K562 (cell line): ENCODE data around the gene SGIP1. TPM values are rescaled to one million over a fixed set of nuclear protein-coding genes. Genes with fewer than 3 reads are reported as not detected.

Source experiments
- ATAC-seq: fragments of 200-7000 bp; cut with Tn5 transposase; 3 replicates; pipeline ENCODE4 v1.9.1; 2020; ENCODE audit warnings: moderate library complexity
- BruUV-seq: library from RNA; stranded (reverse); fragments of 400-500 nt; replicated peaks from 2 replicates; lab custom pipeline; 2021; lab: Mats Ljungman, UMichigan
- CTCF ChIA-PET: fragments of 300-600 bp; formaldehyde crosslinking; extraction: SDS; loops from one replicate; lab custom pipeline; 2021; ENCODE audit warnings: low intra/inter-chr PET ratio; lab: Yijun Ruan, JAX
- POLR2A ChIA-PET: fragments of 300-600, 350-650 bp; sonication (Branson Sonifier 250); formaldehyde crosslinking; extraction: SDS; loops from one replicate; lab custom pipeline; 2021; ENCODE audit warnings: antibody characterized with exemption, inconsistent platforms; lab: Yijun Ruan, JAX
- DNase-seq, 4 experiments: peaks; one replicate each; pipeline versions ENCODE4 v3.0.0 to v3.0.0-alpha.2; 2011 to 2018; ENCODE audit warnings: low spot score in 3 of 4, mixed read lengths in 3 of 4; ENCODE audit errors: extremely low read depth in 1 of 4
- FAIRE-seq: peaks from 2 replicates; lab custom pipeline; 2011; peaks lifted over from hg19 to GRCh38; lab: Jason Lieb, UNC
- H2AFZ ChIP-seq: 2 replicates; pipeline ENCODE4 v1.6.0; 2011; ENCODE audit warnings: low read depth, low read length, control low read depth, inconsistent platforms
- H3K27ac ChIP-seq: fragments of 200-600 bp; 3 replicates; pipeline ENCODE4 v1.8.0; 2011; ENCODE audit warnings: low read depth, mild to moderate bottlenecking, control low read depth, inconsistent platforms, low read length, moderate library complexity, mixed read lengths; ENCODE audit errors: extremely low read depth
- H3K27me3 ChIP-seq, 2 experiments: fragments of 300-600 bp in 1 of 2; 2 replicates in 1 of 2; 3 replicates in 1 of 2; pipeline versions ENCODE4 v1.6.0 to v1.8.0; 2011; ENCODE audit warnings: inconsistent platforms in 2 of 2, low read length in 2 of 2, mild to moderate bottlenecking in 1 of 2, mixed read lengths in 1 of 2, moderate library complexity in 1 of 2; ENCODE audit not compliant: control insufficient read depth in 2 of 2, insufficient read depth in 2 of 2
- H3K36me3 ChIP-seq: fragments of 300-600 bp; 3 replicates; pipeline ENCODE4 v1.8.0; 2011; ENCODE audit warnings: mild to moderate bottlenecking, low read length, inconsistent platforms; ENCODE audit not compliant: control insufficient read depth, insufficient read depth
- H3K4me1 ChIP-seq, 2 experiments: fragments of 200-600 bp in 1 of 2; replicated peaks in 1 of 2; 2 replicates in 1 of 2; 3 replicates in 1 of 2; pipeline versions ENCODE4 v1.5.1 to v1.8.0; 2011; ENCODE audit warnings: inconsistent platforms in 2 of 2, low read length in 2 of 2, mild to moderate bottlenecking in 1 of 2, mixed read lengths in 1 of 2, moderate library complexity in 1 of 2; ENCODE audit not compliant: control insufficient read depth in 2 of 2, insufficient read depth in 2 of 2
- H3K4me2 ChIP-seq: 2 replicates; pipeline ENCODE4 v1.6.1; 2011; ENCODE audit warnings: low read length, control low read depth, inconsistent platforms, mixed read lengths; ENCODE audit not compliant: insufficient read depth
- H3K4me3 ChIP-seq: fragments of 200-600 bp; sonication (generic), shearing (Covaris generic); 2 replicates; pipeline ENCODE4 v1.5.1; 2016; ENCODE audit warnings: control low read depth, inconsistent platforms
- H3K79me2 ChIP-seq: fragments of 200-600 bp; 3 replicates; pipeline ENCODE4 v1.8.0; 2011; ENCODE audit warnings: low read length, inconsistent platforms; ENCODE audit not compliant: control insufficient read depth, insufficient read depth
- H3K9ac ChIP-seq, 2 experiments: 2 replicates each; pipeline versions ENCODE4 v1.6.0 to v1.6.1; 2011; ENCODE audit warnings: low read depth in 2 of 2, low read length in 2 of 2, control low read depth in 1 of 2, inconsistent platforms in 1 of 2, mild to moderate bottlenecking in 1 of 2, mixed read lengths in 1 of 2; ENCODE audit not compliant: insufficient read depth in 1 of 2
- H3K9me1 ChIP-seq: one replicate; pipeline ENCODE4 v1.6.0; 2011; ENCODE audit warnings: inconsistent platforms, mild to moderate bottlenecking, low read length, moderate library complexity; ENCODE audit not compliant: control insufficient read depth, insufficient read depth
- H3K9me3 ChIP-seq: replicated peaks from 2 replicates; pipeline ENCODE4 v1.5.1; 2011; ENCODE audit warnings: low read depth, low read length, inconsistent platforms; ENCODE audit not compliant: control insufficient read depth, insufficient read depth
- H4K20me1 ChIP-seq: replicated peaks from 2 replicates; pipeline ENCODE4 v1.6.1; 2011; ENCODE audit warnings: low read length, inconsistent platforms, mixed read lengths; ENCODE audit not compliant: control insufficient read depth, insufficient read depth
- ARID1B ChIP-seq: fragments of 450-650 bp; IDR thresholded peaks from 2 replicates; pipeline ENCODE4 v1.6.1; 2016; ENCODE audit warnings: antibody characterized with exemption, mild to moderate bottlenecking, inconsistent platforms
- CEBPG ChIP-seq, 3 experiments: fragments of 200-800 bp in 1 of 3; sonication (Bioruptor generic) in 1 of 3; sonication (generic) in 1 of 3; formaldehyde crosslinking in 1 of 3; IDR thresholded peaks in 2 of 3; conservative IDR thresholded peaks in 1 of 3; 2 replicates each; pipeline versions ENCODE4 v1.6.1 to v1.8.0; 2016 to 2022; ENCODE audit warnings: missing compliant biosample characterization in 2 of 3, missing genetic modification characterization in 2 of 3, mild to moderate bottlenecking in 1 of 3, missing genetic modification reagents in 1 of 3
- CREB5 ChIP-seq: fragments of 250-450 bp; sonication (Bioruptor Pico); IDR thresholded peaks from 2 replicates; pipeline ENCODE4 v1.5.0; 2020; ENCODE audit warnings: mild to moderate bottlenecking
- EHMT2 ChIP-seq: fragments of 450-650 bp; IDR thresholded peaks from 2 replicates; pipeline ENCODE4 v1.6.1; 2018; ENCODE audit warnings: antibody characterized with exemption
- ESRRA ChIP-seq: fragments of 450-650 bp; IDR thresholded peaks from 2 replicates; pipeline ENCODE4 v1.6.1; 2014; ENCODE audit warnings: low read depth, mild to moderate bottlenecking, moderate library complexity, borderline replicate concordance
- GTF2A2 ChIP-seq: IDR thresholded peaks from 2 replicates; pipeline ENCODE4 v1.6.1; 2016; ENCODE audit warnings: mild to moderate bottlenecking, missing genetic modification characterization, missing compliant biosample characterization
- MEIS2 ChIP-seq: fragments of 450-650 bp; IDR thresholded peaks from 2 replicates; pipeline ENCODE4 v1.6.1; 2014; ENCODE audit warnings: mild to moderate bottlenecking; ENCODE audit not compliant: partially characterized antibody
- MTA3 ChIP-seq: fragments of 450-650 bp; formaldehyde crosslinking; IDR thresholded peaks from 2 replicates; pipeline ENCODE4 v1.6.1; 2017; ENCODE audit warnings: mild to moderate bottlenecking, borderline replicate concordance
- PHF21A ChIP-seq: fragments of 450-650 bp; IDR thresholded peaks from 2 replicates; pipeline ENCODE4 v1.6.1; 2017; ENCODE audit warnings: low read depth, borderline replicate concordance
- TEAD4 ChIP-seq, 2 experiments: sonication (generic) in 1 of 2; formaldehyde crosslinking in 1 of 2; IDR thresholded peaks; 2 replicates each; pipeline versions ENCODE4 v1.6.1 to v1.8.0; 2012 to 2022; ENCODE audit warnings: borderline replicate concordance in 1 of 2, inconsistent platforms in 1 of 2, low read length in 1 of 2, mild to moderate bottlenecking in 1 of 2, missing genetic modification reagents in 1 of 2
- ZBTB11 ChIP-seq, 3 experiments: fragments of 200-800 bp in 1 of 3; fragments of 250-450 bp in 1 of 3; fragments of 450-650 bp in 1 of 3; sonication (Bioruptor Pico) in 1 of 3; sonication (Bioruptor generic) in 1 of 3; formaldehyde crosslinking in 1 of 3; IDR thresholded peaks; 2 replicates each; pipeline versions ENCODE4 v1.6.1 to v1.8.0; 2016 to 2022; ENCODE audit warnings: mild to moderate bottlenecking in 2 of 3, missing genetic modification characterization in 2 of 3, missing compliant biosample characterization in 1 of 3, moderate library complexity in 1 of 3
- ZFP30 ChIP-seq: fragments of 250-450 bp; sonication (Bioruptor Pico); IDR thresholded peaks from 2 replicates; pipeline ENCODE4 v1.8.0; 2022; ENCODE audit warnings: moderate library complexity, mild to moderate bottlenecking, inconsistent platforms, borderline replicate concordance
- ZNF398 ChIP-seq: fragments of 250-450 bp; sonication (Bioruptor Pico); IDR thresholded peaks from 2 replicates; pipeline ENCODE4 v1.8.0; 2021; ENCODE audit warnings: moderate library complexity, mild to moderate bottlenecking, inconsistent platforms
- ZNF764 ChIP-seq: fragments of 250-450 bp; sonication (Bioruptor Pico); IDR thresholded peaks from 2 replicates; pipeline ENCODE4 v1.4.0; 2020; ENCODE audit warnings: low read depth, mild to moderate bottlenecking, moderate library complexity
- WGBS: fragments of 100-300 bp; shearing (Covaris generic); methylation state at CpG from one replicate; pipeline ENCODE4 v1.1.6; 2016; ENCODE audit warnings: low coverage, mixed read lengths; ENCODE audit not compliant: insufficient coverage; ENCODE audit errors: missing lambda C conversion rate; 5-methylcytosine and 5-hydroxymethylcytosine counted together
- in situ Hi-C: fragments of 300-500 bp; cut with MboI; formaldehyde crosslinking; loops from 4 replicates; pipeline ENCODE4 v1.15.0; 2018; ENCODE audit warnings: inconsistent platforms, mixed read lengths
- intact Hi-C: fragments of 100-400 bp; cut with micrococcal nuclease; formaldehyde crosslinking; loops from 2 replicates; pipeline ENCODE4 v1.14.2; 2022
- polyA plus RNA-seq, 8 experiments: library from polyadenylated mRNA; depleted of rRNA in 4 of 8; stranded (reverse) in 5 of 8; unstranded in 3 of 8; fragments of >200 nt; fragmentation: Nextera tagmentation in 2 of 8; fragmentation: Illumina TruSeq in 1 of 8; extraction: Ambion mirVana in 2 of 8; extraction: Trizol in 1 of 8; gene quantifications; 2 replicates each; pipeline versions ENCODE4 v1.2.1 to v1.2.3, GENCODE V29; 2011 to 2014; ENCODE audit warnings: inconsistent platforms in 1 of 8, missing spikeins in 1 of 8
- total RNA-seq, 7 experiments: library from RNA; depleted of rRNA in 6 of 7; stranded (reverse); fragments of >200 nt in 6 of 7; fragmentation: Illumina TruSeq in 2 of 7; extraction: Trizol in 2 of 7; gene quantifications; 2 replicates each; pipeline versions ENCODE4 v1.2.1 to v1.2.3, GENCODE V29; 2011 to 2021; ENCODE audit warnings: low replicate concordance in 1 of 7

The SGIP1 gene
- total and polyA plus RNA-seq, 9 of the 15 experiments (the other 6 are each of a cell fraction or from before 2014, with no cell fraction given), result 0.07 to 0.35 TPM; not detected in 7

- no peaks in the 10 kb centered on the region for H4K20me1 ChIP-seq
- no TSS peak for BruUV-seq
- H3K27me3 ChIP-seq, result no peaks in the 10 kb centered on the region
- H3K9me1 ChIP-seq, result no peaks in the 10 kb centered on the region
- no peaks in the 10 kb centered on the region; a peak in 1 of 5 replicates for H3K4me1 ChIP-seq
- FAIRE-seq, result no peak
- intact Hi-C loops, result no loop called here
- CTCF ChIA-PET, result no interaction called here
- no peaks in the 10 kb centered on the region for H3K9me3 ChIP-seq
- no peak overlapping the region for H2AFZ ChIP-seq
- no peak overlapping the region for H3K27ac ChIP-seq
- DNase-seq, result no peak
- POLR2A ChIA-PET, result interaction anchor here (0.7 to 1.9 kb wide), 2 partner anchors 18 to 21 kb away, joined by 3 to 5 read pairs; partner anchors contain the start of gene INSL5
- no peak overlapping the region for H3K4me3 ChIP-seq
- peak; percentile 74 for ATAC-seq
- no peaks in the 10 kb centered on the region for H3K79me2 ChIP-seq
- in situ Hi-C loops, result no loop called here
- no peak overlapping the region for H3K4me2 ChIP-seq
- H3K36me3 ChIP-seq, result no peaks in the 10 kb centered on the region
- WGBS, result 15% methylated on average over 2 of the region's 2 CpGs
- H3K9ac ChIP-seq, result no peak overlapping the region
- TF ChIP-seq CEBPG (CRISPR knock-in tag; IDR thresholded peaks at IDR 0.05), result no peak
- no peak for TF ChIP-seq CEBPG (tag; conservative IDR thresholded peaks at IDR 0.05 in 1 of 2, IDR thresholded peaks at IDR 0.05 in 1 of 2)
- 0 out of 2 replicates have a peak, but pooled peaks have one; percentile 40 for TF ChIP-seq ARID1B
- TF ChIP-seq ZBTB11 (CRISPR knock-in tag; IDR thresholded peaks at IDR 0.05), result no peak
- TF ChIP-seq MEIS2, result no peak
- TF ChIP-seq ESRRA, result no peak
- no peak for TF ChIP-seq PHF21A
- TF ChIP-seq EHMT2, result no peak
- TF ChIP-seq MTA3, result no peak
- no peak for TF ChIP-seq ZFP30 (CRISPR knock-in tag)
- TF ChIP-seq TEAD4 (IDR thresholded peaks at IDR 0.05; ENCODE audit: low read length), result peak; percentile 39; the same call in 1 of the 2 replicates
- no peak for TF ChIP-seq TEAD4 (CRISPR knock-in tag; IDR thresholded peaks at IDR 0.05; ENCODE audit: borderline replicate concordance)
- no peak for TF ChIP-seq GTF2A2
- TF ChIP-seq ZNF398 (CRISPR knock-in tag), result no peak
- TF ChIP-seq CREB5 (CRISPR knock-in tag), result no peak
- TF ChIP-seq ZNF764 (CRISPR knock-in tag), result no peak
These were observed 245.6 kb downstream of the SGIP1 start for GRCh38 chr1:66779475-66780078.
